GM19324 (cell line): Measurements from ENCODE around the gene TJP2.

Experiments used
- ATAC-seq: cut with Tn5 transposase; IDR thresholded peaks from one replicate; pipeline ENCODE4 v1.9.1; 2021; ENCODE audit warnings: mild to moderate bottlenecking, moderate library complexity; ENCODE audit not compliant: unreplicated experiment, low FRiP score

TJP2 gene

DNA sequence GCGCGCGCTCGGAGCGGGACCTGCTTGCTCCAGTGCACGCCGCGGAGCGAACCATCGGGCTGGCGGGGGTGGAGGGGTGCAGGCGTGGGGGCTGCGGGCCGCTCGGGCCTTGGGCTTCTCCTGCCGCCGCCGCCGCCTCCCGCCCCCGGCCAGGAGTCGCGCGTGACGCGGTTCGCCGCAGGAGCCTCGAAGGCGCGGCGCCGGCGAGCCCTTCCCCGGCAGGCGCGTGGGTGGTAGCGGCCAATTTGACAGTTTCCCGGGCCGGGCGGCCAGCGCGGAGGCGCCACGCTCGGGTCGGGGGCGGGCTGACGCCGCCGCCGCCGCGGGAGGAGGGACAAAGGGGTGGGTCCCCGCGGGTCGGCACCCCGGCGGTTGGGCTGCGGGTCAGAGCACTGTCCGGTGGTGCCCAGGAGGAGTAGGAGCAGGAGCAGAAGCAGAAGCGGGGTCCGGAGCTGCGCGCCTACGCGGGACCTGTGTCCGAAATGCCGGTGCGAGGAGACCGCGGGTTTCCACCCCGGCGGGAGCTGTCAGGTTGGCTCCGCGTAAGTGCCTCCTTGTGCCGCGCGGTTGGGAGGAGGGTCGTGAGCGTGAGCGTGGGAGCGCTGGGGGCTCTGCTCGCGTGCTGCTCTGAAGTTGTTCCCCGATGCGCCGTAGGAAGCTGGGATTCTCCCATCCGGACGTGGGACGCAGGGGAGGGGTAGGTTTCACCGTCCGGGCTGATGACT, at the start of gene TJP2:
Gene TJP2, plus strand, starts transcription at position 387 of the 725 bp plus-strand sequence. Its CDS starts 96 bp downstream, at position 483.
- peak; percentile 73 for ATAC-seq

DNA sequence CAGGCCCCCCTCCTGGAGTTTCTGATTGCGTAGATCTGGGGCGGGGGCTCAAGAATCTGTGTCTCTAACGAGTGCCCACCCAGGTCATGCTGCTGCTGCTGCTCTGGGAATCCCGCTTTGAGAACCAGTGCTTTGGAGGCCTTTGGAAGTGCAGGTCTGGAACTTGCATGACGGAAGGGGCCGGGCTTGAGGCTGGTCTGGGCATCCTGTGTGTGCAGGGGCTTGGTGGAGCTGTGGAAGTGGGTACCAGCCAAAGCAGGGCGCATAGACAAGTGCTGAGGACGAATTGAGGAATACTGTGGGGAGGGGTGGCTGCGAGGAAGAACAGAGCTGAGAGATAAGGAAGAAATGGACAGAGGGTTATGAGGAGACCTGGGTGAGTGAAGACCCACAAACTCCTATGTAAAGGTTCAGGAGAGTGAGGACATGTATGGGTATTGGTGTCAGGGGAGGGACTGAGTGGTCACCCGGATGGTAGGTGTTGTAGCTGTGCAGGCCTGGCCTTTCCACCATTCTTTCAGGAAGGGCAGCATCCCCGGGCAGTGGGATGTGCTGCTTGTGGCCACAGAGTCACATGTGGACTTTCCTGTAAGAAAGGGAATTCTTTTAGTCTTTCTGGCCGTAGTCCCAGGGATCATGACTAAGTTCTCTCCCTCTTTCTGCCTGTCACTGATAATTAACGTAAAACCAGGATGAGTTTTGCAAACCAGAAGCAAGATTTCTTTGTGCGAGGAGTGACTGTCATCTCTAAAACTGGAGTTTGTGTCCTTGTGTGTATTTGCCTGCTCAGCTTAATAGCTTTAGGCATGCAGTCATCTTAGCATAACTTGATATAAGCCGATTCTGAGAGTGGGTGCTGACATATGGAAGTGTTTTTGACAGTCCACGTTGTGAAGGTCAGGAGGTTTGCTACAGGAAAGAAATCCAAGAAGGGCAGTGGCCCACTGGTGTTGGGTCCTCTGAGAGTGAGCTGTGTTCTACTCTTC, 43.3 kb upstream of the TJP2 start:
- no peak for ATAC-seq

DNA sequence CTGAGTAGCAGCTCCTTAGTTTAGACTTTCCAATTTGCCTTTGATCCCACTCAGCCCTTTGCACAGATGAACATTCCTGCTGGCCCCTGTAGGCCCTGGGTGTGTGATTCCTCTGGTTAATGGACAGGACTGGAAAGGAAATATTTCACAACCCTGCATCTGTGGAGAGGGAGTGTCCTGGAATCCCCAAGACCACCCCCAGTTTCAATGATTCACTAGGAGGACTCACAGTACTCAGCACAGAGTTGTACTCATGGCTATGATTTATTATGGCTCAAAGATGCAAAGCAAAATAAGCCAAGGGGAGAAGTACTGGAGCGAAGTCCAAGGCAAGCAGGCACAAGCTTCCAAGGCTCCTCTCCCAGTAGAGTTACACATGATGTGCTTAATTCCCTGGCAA, 42.4 kb upstream of the TJP2 start:
- no peak for ATAC-seq

DNA sequence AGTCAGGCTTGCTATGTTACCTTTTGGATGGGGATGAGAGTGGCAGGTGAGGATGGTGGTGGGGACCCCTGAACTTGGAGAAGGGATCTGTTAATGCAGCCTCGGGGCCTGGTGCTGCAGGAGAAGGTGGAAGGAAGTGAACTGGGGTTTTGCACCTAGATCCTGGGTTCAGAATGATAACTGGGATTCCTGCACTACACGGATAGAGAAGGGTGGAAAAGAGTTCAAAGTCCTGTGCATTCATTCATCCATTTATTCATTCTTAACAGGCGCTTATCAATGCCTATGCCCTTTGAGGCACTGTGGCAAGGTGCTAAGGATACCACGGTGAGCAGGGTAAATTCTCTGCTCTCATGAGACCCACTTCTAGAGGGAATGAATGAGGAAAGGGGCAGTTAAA, 41.7 kb upstream of the TJP2 start:
- ATAC-seq = no peak

DNA sequence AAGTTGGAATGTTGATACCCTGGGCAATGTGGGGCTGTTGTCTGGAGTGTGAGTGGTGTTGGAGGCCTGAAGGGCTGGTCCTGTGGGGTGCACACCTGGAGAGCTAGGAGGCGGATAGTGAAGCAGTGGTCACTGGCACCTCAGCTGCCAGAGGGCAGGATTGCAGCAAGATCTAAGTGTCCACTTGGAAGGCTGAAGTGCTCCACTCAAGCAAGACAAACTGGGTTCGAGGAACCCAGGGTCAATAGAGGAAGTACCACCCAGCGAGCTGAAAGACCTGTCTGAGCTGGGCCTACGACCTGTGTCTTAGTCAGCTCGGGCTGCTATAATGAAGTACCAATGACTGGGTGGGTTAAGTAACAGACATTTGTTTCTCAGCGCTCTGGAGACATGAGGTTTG, 39.7 kb upstream of the TJP2 start:
- ATAC-seq = no peak

DNA sequence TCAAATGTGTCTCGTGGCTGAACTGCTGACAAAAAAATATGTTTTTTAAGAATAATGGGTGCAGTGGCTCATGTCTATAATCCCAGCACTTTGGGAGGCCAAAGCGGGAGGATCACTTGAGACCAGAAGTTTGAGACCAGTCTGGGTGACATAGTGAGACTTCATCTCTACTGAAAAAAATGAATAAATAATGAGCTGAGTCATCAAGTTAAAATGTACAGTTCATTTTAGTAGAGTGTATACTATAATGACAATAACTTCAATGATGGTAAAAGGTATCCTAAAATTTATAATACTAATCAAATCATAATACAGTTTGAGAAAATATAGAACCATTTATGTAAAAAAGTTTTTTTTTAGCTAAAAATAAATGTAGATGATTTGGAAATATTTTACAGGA, 37.9 kb upstream of the TJP2 start:
- ATAC-seq = no peak

DNA sequence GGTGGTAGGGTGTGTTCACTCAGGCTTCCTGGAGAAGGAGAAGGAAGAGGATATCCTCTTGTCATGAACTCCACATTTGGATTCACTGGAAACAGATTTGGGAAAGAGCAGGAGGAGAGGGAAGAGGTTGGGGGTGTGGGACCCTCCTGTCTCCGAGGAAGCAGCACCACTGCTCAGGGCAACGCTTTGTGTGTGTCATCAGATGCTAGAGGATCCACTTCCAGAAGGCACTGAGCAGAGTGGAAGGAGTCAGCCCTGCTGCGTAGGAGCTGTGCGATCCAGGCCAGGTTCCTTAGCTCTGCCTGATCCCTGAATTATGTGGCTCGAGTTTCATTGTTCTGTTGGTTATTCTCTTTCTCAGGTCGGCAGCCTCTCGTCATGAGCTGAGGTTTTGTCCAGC, 37.3 kb upstream of the TJP2 start:
- ATAC-seq = no peak

DNA sequence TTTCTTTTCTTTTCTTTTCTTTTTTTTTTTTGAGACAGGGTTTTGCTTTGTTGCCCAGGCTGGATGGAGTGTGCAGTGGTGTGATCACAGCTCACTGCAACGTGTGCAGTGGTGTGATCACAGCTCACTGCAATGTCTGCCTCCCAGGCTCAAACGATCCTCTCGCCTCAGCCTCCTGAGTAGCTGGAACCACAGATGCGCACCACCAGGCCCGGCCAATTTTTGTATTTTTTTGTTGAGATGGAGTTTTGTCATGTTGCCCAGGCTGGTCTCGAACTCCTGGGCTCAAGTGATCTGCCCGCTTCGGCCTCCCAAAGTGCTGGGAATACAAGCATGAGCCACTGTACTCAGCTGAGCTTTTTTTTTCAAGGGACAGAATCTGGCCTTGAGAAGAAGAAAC, 36.8 kb upstream of the TJP2 start:
- no peak for ATAC-seq

DNA sequence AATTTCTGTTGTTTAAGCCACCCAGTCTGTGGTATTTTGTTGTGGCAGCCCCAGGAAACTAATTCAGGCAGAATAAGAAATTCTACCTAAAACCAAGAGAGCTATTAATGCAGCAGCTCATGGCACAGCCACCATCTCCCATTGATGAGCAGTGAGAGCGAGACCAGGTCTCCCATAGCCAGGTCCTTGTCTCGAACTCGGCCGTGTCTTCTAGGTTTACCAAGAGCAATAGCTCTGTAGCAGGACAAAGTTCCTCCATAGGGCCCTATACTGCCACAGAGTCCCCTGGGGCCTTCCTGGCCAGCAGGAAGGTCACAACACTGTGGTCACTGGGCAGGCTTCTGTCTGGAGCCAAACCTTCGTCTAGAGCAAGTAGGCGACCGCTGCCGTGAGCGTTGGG, 34.5 kb upstream of the TJP2 start:
- ATAC-seq = no peak

DNA sequence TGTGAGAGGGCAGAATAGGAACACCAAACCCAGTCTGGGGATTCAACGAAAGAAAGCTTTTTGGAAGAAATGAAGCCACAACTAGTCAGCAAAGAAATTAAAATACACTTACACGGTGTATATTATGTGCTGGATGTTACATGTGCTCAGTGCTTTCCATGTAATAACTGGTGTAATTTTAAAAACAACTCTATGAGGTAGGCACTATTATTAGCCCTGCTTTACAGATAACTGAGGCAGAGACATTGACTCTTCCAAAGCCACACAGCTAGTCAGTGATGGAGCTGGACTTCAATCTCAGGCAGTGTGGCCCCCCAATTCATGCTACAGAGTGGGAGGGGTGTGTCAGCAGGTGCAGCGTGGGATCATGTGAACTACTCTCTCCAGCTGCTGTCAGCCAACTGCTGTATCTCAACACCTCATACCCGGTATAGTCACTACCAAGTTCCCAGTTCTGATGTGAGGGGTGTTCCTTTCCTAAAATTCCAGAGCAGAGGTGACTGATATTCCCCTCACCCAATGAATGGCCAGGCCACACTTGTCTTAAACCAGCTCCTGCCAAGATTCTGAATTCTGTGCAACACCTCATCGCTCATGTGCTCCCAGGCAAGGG, 33.8 kb upstream of the TJP2 start:
- ATAC-seq = no peak

DNA sequence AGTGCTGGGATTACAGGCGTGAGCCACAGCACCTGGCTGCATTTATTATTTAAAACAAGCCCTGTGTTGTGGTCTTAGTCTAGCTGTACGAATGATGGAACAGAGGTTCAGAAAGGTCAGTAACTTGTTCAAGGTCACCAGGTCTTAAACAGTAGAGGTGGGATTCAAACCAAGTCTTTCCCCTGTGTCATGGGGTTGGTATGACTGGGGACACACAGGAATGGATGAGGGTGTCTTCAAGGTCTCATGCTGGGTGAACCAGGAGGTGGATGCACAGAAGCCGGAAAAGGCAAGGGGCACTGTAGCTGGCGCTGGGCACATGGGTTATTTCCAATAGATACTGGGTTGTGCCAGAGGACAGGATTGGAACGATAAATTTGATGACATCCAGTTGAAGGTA, 32.2 kb upstream of the TJP2 start:
- ATAC-seq = no peak

DNA sequence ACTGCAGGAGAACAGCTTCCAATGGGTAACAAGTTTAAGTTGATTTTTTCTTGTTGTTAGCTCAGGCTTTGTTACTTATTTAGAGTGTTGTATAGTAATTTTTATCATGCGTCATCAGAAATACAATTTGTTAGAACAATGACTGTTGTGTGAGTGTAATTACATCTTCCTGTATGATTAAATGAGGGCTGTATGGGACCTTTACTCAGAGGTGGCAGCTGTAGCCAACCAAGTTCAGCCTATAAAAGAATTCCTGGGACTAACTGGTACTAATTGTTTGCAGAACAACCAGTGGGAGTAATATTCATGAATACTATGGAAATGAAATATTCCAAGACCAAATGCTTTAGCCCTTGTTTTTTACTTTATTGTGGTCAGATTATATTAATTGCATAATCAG, 30.8 kb upstream of the TJP2 start:
- ATAC-seq = no peak

DNA sequence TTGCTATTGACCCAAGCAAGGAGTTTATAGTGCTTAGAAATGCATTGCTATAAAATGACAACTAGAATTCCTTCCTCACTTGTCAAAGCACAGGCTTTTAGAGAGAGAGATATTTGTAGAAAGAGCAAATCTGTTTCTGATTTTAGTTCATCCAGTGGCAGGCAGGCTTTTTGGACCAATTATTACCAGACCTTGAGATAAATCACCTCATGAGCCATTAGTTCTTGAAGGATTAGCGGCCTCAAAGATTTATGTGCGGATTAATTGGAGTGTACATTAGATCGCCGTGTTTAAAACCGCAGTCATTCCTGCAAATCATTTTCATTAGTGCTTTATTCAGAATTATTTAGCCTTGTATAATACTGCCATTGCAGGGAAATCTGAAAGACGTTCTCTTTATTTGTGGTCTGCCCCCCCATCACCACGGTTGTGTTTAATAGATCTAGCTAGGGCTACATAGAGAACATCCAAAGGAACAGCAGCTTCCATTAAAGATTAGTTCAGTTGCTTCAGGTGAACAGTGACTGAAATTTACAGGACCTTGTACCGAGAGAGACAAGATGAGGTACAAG, 28.8 kb upstream of the TJP2 start:
- no peak for ATAC-seq

DNA sequence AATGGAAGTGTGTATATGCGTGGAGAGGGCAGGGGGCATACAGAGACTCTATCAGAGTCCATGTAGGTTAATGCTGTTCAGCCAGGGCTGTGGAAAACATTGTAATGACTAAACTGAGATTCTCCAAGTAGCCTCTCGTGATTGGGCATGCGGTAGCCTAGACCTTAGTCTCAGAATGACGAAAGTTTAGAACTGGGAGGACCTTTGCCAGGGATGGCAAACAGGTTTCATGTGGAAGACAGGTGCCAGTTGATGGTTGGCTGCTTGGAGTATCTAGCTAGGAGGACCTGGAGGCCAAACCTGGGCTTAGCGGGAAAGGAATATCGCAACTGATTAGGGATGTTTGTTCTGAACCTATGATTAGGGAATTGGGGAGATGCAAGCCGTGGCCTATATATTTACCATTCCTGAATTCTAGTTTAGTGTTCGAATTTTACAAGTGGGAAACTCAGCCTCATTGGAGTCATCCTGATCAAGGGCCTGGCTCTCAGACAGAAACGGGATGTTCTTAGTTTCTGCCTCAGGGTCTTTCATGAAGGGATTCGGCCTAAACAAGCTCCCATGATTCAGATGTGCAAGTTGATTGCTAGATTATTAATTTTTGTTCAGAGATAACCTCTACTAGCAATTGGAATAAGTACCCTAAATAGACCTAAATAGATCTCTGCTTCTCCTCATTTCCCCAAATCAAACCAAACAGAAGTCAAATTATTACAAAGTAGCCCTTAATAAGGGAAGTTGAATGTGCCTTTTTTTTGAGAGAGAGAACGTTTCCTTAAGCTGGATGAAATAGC, 26.8 kb upstream of the TJP2 start:
- ATAC-seq = no peak

DNA sequence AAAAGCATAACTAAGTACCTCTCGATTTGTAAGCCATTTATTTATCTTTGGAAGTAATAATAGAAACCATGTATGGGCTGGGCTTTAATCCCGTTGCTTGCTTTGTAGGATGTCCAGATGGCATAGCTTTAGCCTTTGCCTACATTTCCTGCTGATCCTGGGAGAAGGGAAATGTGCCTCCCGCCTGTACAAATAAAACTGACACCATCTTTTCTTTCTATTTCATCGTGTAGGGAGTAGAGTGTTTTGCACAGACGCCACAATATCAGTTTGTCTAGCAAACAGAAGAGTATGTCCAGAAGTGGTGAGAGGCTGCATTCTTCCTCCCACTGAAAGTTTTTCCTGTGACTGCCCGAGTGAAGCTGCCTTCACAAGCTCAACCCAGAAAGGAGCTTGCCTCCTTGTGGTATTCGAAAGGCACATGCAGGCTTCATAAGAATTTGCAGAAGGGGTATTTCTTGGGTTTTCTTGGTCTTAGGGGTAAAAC, 24.7 kb upstream of the TJP2 start:
- no peak for ATAC-seq

DNA sequence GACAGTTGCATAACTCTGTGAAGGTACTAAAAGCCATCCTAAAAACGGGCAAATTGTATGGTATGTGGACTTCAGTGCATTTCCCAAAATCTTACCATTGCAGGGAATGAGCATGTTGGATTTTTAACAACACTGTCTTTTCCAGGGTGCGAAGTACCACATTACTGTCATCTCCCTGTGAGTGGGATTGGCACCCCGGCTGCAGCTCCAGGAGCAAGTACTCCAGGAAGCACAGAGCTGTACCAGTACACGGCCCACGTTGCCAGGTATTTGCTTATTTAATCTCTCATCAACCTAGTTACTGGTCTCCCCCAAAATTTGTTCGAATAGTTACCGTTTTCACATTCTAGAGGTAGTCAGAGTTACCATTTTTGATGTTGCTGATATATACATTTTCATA, 22.6 kb upstream of the TJP2 start:
- ATAC-seq = no peak

DNA sequence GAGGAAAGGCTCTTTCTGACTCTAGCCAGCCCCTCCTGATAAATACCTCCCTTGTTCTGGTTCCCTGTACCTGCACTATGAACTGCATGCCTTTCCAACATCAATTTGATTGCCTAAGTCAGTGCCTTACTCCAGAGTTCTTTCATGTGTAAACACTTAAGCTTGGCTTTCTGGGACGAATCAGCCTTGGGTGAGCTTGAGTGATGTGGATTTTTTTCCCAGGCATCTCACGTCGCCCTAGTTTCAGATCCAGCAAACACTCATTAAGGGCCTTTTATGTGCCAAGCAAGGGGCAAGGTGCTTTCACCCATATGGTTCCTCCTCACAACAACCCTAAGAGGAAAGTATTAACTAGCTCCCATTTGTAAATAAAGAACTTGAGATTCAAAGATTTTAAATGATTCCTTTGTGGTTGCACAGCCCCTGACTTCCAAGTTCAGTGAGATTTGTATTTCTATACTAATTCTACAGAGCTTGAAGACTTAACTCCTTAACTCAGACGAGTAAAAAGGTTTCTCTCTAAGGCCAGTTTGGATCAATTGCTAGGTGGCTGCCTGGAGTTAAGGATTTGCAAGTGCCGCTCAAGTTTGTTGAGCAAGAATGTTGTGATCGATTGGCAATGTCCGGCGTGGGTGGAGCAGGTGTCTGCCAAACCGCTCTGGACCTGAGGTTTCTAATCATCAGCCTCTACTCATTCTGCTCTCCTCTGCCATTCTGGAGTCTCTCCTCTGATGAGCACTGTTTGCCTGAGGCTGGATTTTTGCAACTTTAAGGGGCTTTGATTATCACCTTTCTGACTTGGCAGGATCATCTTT, 20.2 kb upstream of the TJP2 start:
- no peak for ATAC-seq

DNA sequence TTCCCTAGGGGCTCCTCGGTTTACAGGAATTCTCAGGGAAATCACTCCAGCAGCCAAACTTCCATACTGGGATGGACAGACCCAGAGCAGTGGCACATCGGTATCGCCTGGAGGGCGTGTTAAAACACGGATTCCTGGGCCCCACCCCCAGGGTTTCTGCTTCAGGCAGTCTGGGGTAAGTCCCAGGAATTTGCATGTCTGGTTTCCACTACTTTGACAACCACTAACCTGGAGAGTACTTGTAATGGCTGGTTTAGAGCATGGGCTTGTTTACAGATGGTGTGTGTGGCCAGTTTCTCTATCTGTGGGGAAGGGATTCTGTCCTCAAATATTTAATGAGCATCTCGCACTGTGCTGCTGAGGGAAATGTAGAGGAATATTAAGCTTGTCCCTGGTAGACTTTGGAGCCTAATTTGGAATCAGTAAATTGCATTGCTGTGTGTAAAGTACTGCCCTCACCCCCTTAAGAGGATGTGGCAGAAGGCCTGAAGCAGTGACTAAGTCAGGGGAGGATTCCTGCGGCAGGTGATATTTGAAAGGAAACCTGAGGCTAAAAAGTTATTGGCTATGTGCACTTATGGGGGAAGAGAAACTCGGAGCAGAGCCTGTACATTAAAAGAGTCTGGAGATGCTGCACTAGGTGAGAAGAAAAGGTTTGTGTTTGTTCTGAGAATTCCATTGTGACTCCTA, 18.6 kb upstream of the TJP2 start:
- peak; percentile 98 for ATAC-seq
